ENCODE results near the gene APBB2. TPM values are rescaled to one million over a fixed set of nuclear protein-coding genes. Genes with fewer than 3 reads are reported as not detected.
A peak's percentile ranks its signal among the peaks of the same experiment; 100 is the strongest.

Gene APBB2
- total and polyA plus RNA-seq, 2 experiments from 2014 or later: 35.8 to 74.8 TPM

GRCh38 chr4:41145571-41146078, 68.7 kb downstream of the APBB2 start:
- no peaks in the 10 kb centered on the region for H3K36me3 ChIP-seq (ENCODE audit: insufficient read depth)
- peaks cover 27% of the 10 kb centered on the region for H3K4me1 ChIP-seq (ENCODE audit: insufficient read depth)
- ATAC-seq (no peak), DNase-seq (ENCODE audit: low spot score) (no peak)
- H3K4me1 Mint-ChIP-seq: peaks cover 32% of the 10 kb centered on the region
- H3K27me3 Mint-ChIP-seq (ENCODE audit: insufficient read depth, low read depth, poor library complexity): no peaks in the 10 kb centered on the region
- H3K27me3 ChIP-seq (ENCODE audit: insufficient read depth): no peaks in the 10 kb centered on the region
- no peaks in the 10 kb centered on the region for H3K9me3 Mint-ChIP-seq
- no peaks in the 10 kb centered on the region for H3F3A ChIP-seq (replicated peaks; ENCODE audit: low read depth)
- H3K9me2 ChIP-seq (ENCODE audit: insufficient read depth): no peaks in the 10 kb centered on the region
- no peak overlapping the region; the same call in 1 of the 2 replicates for H3K27ac ChIP-seq (ENCODE audit: low read depth)
- no peak overlapping the region for H3K4me3 ChIP-seq
- no peak for TF ChIP-seq REST (IDR thresholded peaks at IDR 0.05; ENCODE audit: unreplicated experiment)
- no peak for TF ChIP-seq ZNF331 (CRISPR knock-in tag; IDR thresholded peaks at IDR 0.05; ENCODE audit: low read depth)
- H3K79me2 ChIP-seq (replicated peaks; ENCODE audit: insufficient read depth): peaks cover 50% of the 10 kb centered on the region
- no peak overlapping the region for H3K27ac Mint-ChIP-seq
- H3K36me3 Mint-ChIP-seq (ENCODE audit: low read depth): peaks cover 12% of the 10 kb centered on the region
- H2AFZ ChIP-seq: no peak overlapping the region
- no peaks in the 10 kb centered on the region for H4K20me1 ChIP-seq (replicated peaks; ENCODE audit: insufficient read depth)
- H3K4me3 Mint-ChIP-seq: no peak overlapping the region
- H3K4me2 ChIP-seq: no peak overlapping the region

GRCh38 chr4:41144812-41145211, 69.5 kb downstream of the APBB2 start:
- H3K36me3 Mint-ChIP-seq (ENCODE audit: low read depth): peaks cover 12% of the 10 kb centered on the region
- no peaks in the 10 kb centered on the region for H3K27me3 Mint-ChIP-seq (ENCODE audit: insufficient read depth, low read depth, poor library complexity)
- Histone ChIP-seq H2AFZ (no peak overlapping the region), H3K79me2 (replicated peaks; ENCODE audit: insufficient read depth) (peaks cover 46% of the 10 kb centered on the region), H4K20me1 (replicated peaks; ENCODE audit: insufficient read depth) (no peaks in the 10 kb centered on the region), H3K27me3 (ENCODE audit: insufficient read depth) (no peaks in the 10 kb centered on the region), H3K4me2 (no peak overlapping the region), H3K4me3 (no peak overlapping the region), H3F3A (replicated peaks; ENCODE audit: low read depth) (no peaks in the 10 kb centered on the region), H3K27ac (ENCODE audit: low read depth) (peak overlapping the region; percentile 60), H3K4me1 (ENCODE audit: insufficient read depth) (peaks cover 32% of the 10 kb centered on the region), H3K36me3 (ENCODE audit: insufficient read depth) (no peaks in the 10 kb centered on the region), H3K9me2 (ENCODE audit: insufficient read depth) (no peaks in the 10 kb centered on the region)
- H3K4me3 Mint-ChIP-seq: no peak overlapping the region; the same call in 2 of the 3 replicates
- DNase-seq (ENCODE audit: low spot score): no peak
- ATAC-seq: no peak; the same call in 2 of the 3 replicates
- H3K27ac Mint-ChIP-seq: peak overlapping the region; percentile 94
- peaks cover 37% of the 10 kb centered on the region for H3K4me1 Mint-ChIP-seq
- no peaks in the 10 kb centered on the region for H3K9me3 Mint-ChIP-seq
- TF ChIP-seq NANOG (IDR thresholded peaks at IDR 0.05; ENCODE audit: borderline replicate concordance): no peak
- no peak for TF ChIP-seq STAT1 (IDR thresholded peaks at IDR 0.05; ENCODE audit: unreplicated experiment)
- TF ChIP-seq CTCF (conservative IDR thresholded peaks at IDR 0.05; ENCODE audit: low read depth in 2 of 2): no peak
- no peak for TF ChIP-seq ZNF462 (CRISPR knock-in tag; IDR thresholded peaks at IDR 0.05)
- no peak for TF ChIP-seq POLR2AphosphoS5 (IDR thresholded peaks at IDR 0.05; ENCODE audit: low read depth)
- no peak for TF ChIP-seq ZNF331 (CRISPR knock-in tag; IDR thresholded peaks at IDR 0.05; ENCODE audit: low read depth)
